RWPE2 (cell line): ENCODE data around the gene FRAT2.

Experiments used
- ATAC-seq: fragments of 200-7000 bp; cut with Tn5 transposase; 3 replicates; pipeline ENCODE4 v1.9.1; 2021; ENCODE audit warnings: low read depth
- DNase-seq: peaks from one replicate; pipeline ENCODE4 v3.0.0-alpha.2; 2020; ENCODE audit warnings: low spot score
- H3K27ac ChIP-seq: fragments of 450-650 bp; 2 replicates; pipeline ENCODE4 v1.5.1; 2017; ENCODE audit warnings: mild to moderate bottlenecking; ENCODE audit not compliant: poor library complexity, severe bottlenecking
- H3K27me3 ChIP-seq: fragments of 250-450 bp; sonication (Bioruptor Pico); 2 replicates; pipeline ENCODE4 v1.5.1; 2021; ENCODE audit warnings: mild to moderate bottlenecking, moderate library complexity; ENCODE audit not compliant: insufficient read depth, poor library complexity, severe bottlenecking
- H3K36me3 ChIP-seq: fragments of 250-450 bp; sonication (Bioruptor Pico); 2 replicates; pipeline ENCODE4 v1.5.1; 2020; ENCODE audit warnings: low read depth, mild to moderate bottlenecking, moderate library complexity
- H3K4me1 ChIP-seq: fragments of 250-450 bp; sonication (Bioruptor Pico); 2 replicates; pipeline ENCODE4 v1.5.1; 2021; ENCODE audit warnings: mild to moderate bottlenecking, moderate library complexity; ENCODE audit not compliant: insufficient read depth, poor library complexity, severe bottlenecking
- H3K4me3 ChIP-seq: fragments of 250-450 bp; sonication (Bioruptor Pico); 2 replicates; pipeline ENCODE4 v1.5.1; 2021; ENCODE audit warnings: mild to moderate bottlenecking, moderate library complexity; ENCODE audit not compliant: severe bottlenecking
- H3K9me3 ChIP-seq: fragments of 250-450 bp; sonication (Bioruptor Pico); 2 replicates; pipeline ENCODE4 v1.5.1; 2021; ENCODE audit warnings: mild to moderate bottlenecking, moderate library complexity; ENCODE audit not compliant: severe bottlenecking
- TF ChIP-seq, protein P1 (sequence below): fragments of 450-650 bp; IDR thresholded peaks from one replicate; pipeline ENCODE4 v1.5.1; 2017; ENCODE audit warnings: mild to moderate bottlenecking, moderate library complexity; ENCODE audit not compliant: poor library complexity, severe bottlenecking

The FRAT2 gene

DNA sequence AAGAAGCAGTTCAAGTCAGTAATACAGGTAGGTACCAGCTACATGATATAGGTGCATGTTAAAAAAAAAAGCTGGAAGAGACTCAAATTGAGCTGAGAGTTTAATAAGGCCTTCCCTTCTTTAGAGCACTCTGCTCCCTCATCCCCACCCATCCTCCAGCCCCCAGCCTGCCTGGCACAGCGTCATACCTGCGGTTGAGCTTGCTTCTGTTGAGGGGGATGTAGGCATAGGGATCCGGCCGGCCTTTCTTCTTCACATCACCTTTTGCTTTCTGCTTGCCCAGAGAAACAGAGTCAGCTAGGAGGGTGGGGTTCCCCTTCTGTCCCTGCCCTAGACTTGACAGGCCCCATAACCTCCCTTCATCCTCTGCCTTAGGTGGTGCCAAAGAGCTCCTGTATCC, 23.8 kb upstream of the FRAT2 start:
- DNase-seq (no peak), ATAC-seq (no peak)
- Histone ChIP-seq H3K4me3 (no peak overlapping the region), H3K36me3 (peaks cover 31% of the 10 kb centered on the region), H3K9me3 (no peaks in the 10 kb centered on the region), H3K4me1 (no peaks in the 10 kb centered on the region), H3K27ac (no peak overlapping the region), H3K27me3 (no peaks in the 10 kb centered on the region)
- TF ChIP-seq, protein P1, sequence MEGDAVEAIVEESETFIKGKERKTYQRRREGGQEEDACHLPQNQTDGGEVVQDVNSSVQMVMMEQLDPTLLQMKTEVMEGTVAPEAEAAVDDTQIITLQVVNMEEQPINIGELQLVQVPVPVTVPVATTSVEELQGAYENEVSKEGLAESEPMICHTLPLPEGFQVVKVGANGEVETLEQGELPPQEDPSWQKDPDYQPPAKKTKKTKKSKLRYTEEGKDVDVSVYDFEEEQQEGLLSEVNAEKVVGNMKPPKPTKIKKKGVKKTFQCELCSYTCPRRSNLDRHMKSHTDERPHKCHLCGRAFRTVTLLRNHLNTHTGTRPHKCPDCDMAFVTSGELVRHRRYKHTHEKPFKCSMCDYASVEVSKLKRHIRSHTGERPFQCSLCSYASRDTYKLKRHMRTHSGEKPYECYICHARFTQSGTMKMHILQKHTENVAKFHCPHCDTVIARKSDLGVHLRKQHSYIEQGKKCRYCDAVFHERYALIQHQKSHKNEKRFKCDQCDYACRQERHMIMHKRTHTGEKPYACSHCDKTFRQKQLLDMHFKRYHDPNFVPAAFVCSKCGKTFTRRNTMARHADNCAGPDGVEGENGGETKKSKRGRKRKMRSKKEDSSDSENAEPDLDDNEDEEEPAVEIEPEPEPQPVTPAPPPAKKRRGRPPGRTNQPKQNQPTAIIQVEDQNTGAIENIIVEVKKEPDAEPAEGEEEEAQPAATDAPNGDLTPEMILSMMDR = no peak

DNA sequence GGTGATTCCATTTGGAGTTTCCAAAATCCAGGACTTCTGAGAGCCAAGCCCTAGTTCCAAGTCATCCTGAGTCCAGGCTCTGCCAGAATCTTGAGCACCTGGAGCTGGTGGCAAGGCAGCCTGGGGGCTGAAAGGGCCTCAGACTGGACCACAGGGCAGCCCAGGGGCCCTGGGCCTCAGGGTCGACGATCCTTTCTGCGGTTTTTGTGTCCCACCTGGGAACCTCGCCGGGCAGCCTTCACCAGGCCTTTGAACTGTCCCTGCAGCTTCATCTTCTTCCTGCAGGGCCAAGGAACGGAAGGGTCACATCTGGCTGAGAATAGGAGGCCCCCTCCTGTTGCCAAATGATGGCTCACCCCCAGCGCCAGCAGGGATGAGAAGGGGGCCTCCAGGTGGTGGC, 22.4 kb upstream of the FRAT2 start:
- TF ChIP-seq, protein P1 = no peak
- ATAC-seq (no peak), DNase-seq (no peak)
- Histone ChIP-seq H3K4me1 (no peaks in the 10 kb centered on the region), H3K36me3 (peaks cover 27% of the 10 kb centered on the region), H3K27me3 (no peaks in the 10 kb centered on the region), H3K4me3 (no peak overlapping the region), H3K9me3 (no peaks in the 10 kb centered on the region), H3K27ac (no peak overlapping the region)

DNA sequence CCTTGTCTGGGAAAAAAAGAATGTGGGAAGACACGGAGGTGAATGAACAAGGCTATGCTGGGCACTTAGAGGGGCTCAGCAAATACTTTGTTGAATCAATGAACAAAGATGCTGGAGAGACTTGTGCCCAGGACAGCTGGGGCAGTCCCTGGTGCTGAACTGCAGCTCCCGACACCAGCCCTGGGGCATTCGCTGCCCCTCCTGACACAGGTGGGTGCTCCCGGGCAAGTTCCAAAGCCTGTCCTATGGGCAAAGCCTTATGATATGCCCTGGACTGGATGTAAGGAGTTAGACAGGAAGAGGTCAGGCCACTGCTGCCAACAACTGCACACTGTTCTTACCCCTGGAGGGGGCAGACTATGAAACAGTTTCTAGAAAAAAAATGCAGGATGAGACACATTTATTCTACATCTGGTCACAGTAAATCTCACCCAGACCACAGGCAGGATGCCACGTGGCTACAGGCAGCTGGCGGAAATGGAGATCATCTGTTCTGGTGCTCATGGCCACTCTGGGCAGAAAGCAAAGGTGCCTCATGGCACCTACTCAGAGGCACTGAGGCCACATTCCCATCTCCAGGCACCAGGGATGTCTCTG, 21.9 kb upstream of the FRAT2 start:
- no peak for DNase-seq
- no peak for ATAC-seq
- no peaks in the 10 kb centered on the region for H3K9me3 ChIP-seq
- no peak overlapping the region for H3K4me3 ChIP-seq
- no peaks in the 10 kb centered on the region for H3K27me3 ChIP-seq
- no peaks in the 10 kb centered on the region for H3K4me1 ChIP-seq
- TF ChIP-seq, protein P1 = no peak
- H3K27ac ChIP-seq = no peak overlapping the region
- H3K36me3 ChIP-seq = peaks cover 26% of the 10 kb centered on the region

DNA sequence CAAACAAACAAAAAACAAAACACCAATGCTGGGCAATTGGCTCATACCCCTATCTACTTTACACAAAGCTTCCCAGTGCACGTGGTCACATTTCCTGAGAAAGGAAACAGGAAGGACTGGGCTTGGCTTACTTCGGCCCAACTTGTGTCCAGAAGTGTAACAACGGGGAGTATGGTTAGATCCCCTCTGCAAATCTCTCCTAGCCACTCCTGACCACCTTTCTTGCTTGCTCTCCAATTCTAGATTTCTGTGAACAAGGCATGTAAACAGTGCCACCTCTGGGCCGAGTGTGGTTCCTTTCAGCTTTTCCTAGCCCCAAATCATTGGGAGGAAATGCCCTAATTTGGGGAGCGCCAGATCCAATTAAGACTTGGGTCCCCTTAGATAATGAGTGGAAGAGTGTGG, 21.0 kb upstream of the FRAT2 start:
- Histone ChIP-seq H3K4me1 (no peaks in the 10 kb centered on the region), H3K4me3 (no peak overlapping the region), H3K9me3 (no peaks in the 10 kb centered on the region), H3K36me3 (peaks cover 19% of the 10 kb centered on the region), H3K27ac (no peak overlapping the region), H3K27me3 (no peaks in the 10 kb centered on the region)
- TF ChIP-seq, protein P1 = peak; percentile 27
- no peak for ATAC-seq
- DNase-seq = no peak

DNA sequence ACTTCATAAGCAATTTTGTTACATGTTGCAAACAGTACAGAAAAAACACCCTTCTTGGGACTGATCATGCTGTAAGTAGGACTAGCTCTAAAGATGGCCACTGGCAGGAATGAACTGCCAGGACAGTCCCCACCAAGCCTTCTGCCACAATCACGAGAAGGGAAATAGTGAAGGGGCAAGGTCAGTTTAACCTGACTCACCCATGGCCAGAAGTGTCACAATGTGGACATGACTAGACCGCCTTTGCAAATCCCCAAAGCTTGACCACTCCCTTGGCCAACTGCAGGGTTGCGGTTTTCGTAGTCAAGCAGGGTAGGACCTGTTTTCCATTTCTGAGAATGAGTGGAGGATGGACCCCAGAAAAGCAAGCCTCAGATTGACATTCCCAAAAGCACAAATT, 19.4 kb upstream of the FRAT2 start:
- Histone ChIP-seq H3K4me3 (no peak overlapping the region), H3K36me3 (peaks cover 18% of the 10 kb centered on the region), H3K9me3 (no peaks in the 10 kb centered on the region), H3K4me1 (no peaks in the 10 kb centered on the region), H3K27me3 (no peaks in the 10 kb centered on the region), H3K27ac (no peak overlapping the region)
- DNase-seq (no peak), ATAC-seq (no peak)
- TF ChIP-seq, protein P1 = no peak
